KMS-11 (cell line): ENCODE data around the gene TCF7L2.

Experiments
- H2AFZ ChIP-seq: fragments of 200-600 bp; sonication (generic); 2 replicates; pipeline ENCODE4 v1.6.1; 2016; ENCODE audit warnings: antibody characterized with exemption, mixed run types, low read depth
- H3K27ac ChIP-seq: fragments of 200-600 bp; sonication (generic); 2 replicates; pipeline ENCODE4 v1.6.1; 2016; ENCODE audit warnings: mild to moderate bottlenecking, mixed run types
- H3K27me3 ChIP-seq: fragments of 200-600 bp; sonication (generic); 2 replicates; pipeline ENCODE4 v1.6.1; 2017; ENCODE audit warnings: mild to moderate bottlenecking, low read depth, mixed run types, moderate library complexity; ENCODE audit not compliant: insufficient read depth
- H3K36me3 ChIP-seq: fragments of 200-600 bp; sonication (generic); 2 replicates; pipeline ENCODE4 v1.6.1; 2017; ENCODE audit warnings: mild to moderate bottlenecking, mixed run types; ENCODE audit not compliant: insufficient read depth
- H3K4me1 ChIP-seq: fragments of 200-600 bp; sonication (generic); 2 replicates; pipeline ENCODE4 v1.6.1; 2016; ENCODE audit warnings: mild to moderate bottlenecking, low read depth, mixed run types; ENCODE audit not compliant: poor library complexity, severe bottlenecking
- H3K4me2 ChIP-seq: fragments of 200-600 bp; sonication (generic); 2 replicates; pipeline ENCODE4 v1.7.0; 2016; ENCODE audit warnings: mild to moderate bottlenecking, mixed run types
- H3K4me3 ChIP-seq: fragments of 200-600 bp; sonication (generic); IDR thresholded peaks from 2 replicates; pipeline ENCODE4 v1.6.1; 2017; ENCODE audit warnings: low read depth, low read length, mixed read lengths; ENCODE audit not compliant: insufficient read depth
- H3K79me2 ChIP-seq: fragments of 200-600 bp; sonication (generic); 2 replicates; pipeline ENCODE4 v1.6.1; 2016; ENCODE audit warnings: low read depth, mixed run types; ENCODE audit not compliant: insufficient read depth
- H3K9ac ChIP-seq: fragments of 200-600 bp; sonication (generic); 2 replicates; pipeline ENCODE4 v1.6.1; 2016; ENCODE audit warnings: mild to moderate bottlenecking, mixed run types
- H4K20me1 ChIP-seq: fragments of 200-600 bp; sonication (generic); 2 replicates; pipeline ENCODE4 v1.6.1; 2016; ENCODE audit warnings: mild to moderate bottlenecking, mixed run types; ENCODE audit not compliant: insufficient read depth
- CTCF ChIP-seq: fragments of 200-600 bp; sonication (generic); conservative IDR thresholded peaks from 2 replicates; pipeline ENCODE4 v1.6.1; 2017; ENCODE audit warnings: low read depth, mild to moderate bottlenecking, antibody characterized with exemption, low read length, moderate library complexity, mixed read lengths

Gene TCF7L2

GRCh38 chr10:113202011-113202410 lies 252.0 kb downstream of the TCF7L2 start:
- Histone ChIP-seq H3K9ac (no peak overlapping the region), H3K4me1 (no peaks in the 10 kb centered on the region), H3K27ac (no peak overlapping the region), H3K4me2 (no peak overlapping the region), H3K4me3 (no peak overlapping the region), H3K27me3 (no peaks in the 10 kb centered on the region), H4K20me1 (no peaks in the 10 kb centered on the region), H3K36me3 (no peaks in the 10 kb centered on the region), H3K79me2 (no peaks in the 10 kb centered on the region), H2AFZ (no peak overlapping the region)
- TF ChIP-seq CTCF, result no peak

DNA sequence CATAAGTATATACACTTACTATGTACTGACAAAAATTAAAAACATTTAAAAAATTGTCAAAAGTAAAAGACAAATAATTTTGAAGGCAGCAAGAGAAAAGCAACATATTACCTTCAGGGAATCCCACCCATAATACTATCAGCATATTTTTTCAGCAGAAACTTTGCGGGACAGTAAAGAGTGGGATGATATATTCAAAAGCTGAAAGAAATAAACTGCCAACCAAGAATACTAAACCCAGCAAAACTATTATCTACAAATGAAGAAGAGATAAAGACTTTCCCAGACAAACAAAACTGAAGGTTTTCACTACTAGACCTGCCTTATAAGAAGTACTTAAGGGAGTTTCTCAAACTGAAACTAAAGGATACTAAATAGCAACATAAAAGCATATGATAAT lies 257.9 kb downstream of the TCF7L2 start:
- Histone ChIP-seq H3K36me3 (no peaks in the 10 kb centered on the region), H4K20me1 (no peaks in the 10 kb centered on the region), H3K4me1 (no peaks in the 10 kb centered on the region), H3K9ac (no peak overlapping the region), H3K27ac (no peak overlapping the region), H3K27me3 (no peaks in the 10 kb centered on the region), H3K79me2 (no peaks in the 10 kb centered on the region), H3K4me3 (no peak overlapping the region), H3K4me2 (no peak overlapping the region), H2AFZ (no peak overlapping the region)
- no peak for TF ChIP-seq CTCF

- Histone ChIP-seq H3K4me3 (no peak overlapping the region), H3K36me3 (no peaks in the 10 kb centered on the region), H3K4me1 (no peaks in the 10 kb centered on the region), H3K9ac (no peak overlapping the region), H3K79me2 (no peaks in the 10 kb centered on the region), H3K27ac (no peak overlapping the region), H3K27me3 (no peaks in the 10 kb centered on the region), H3K4me2 (no peak overlapping the region), H4K20me1 (no peaks in the 10 kb centered on the region), H2AFZ (no peak overlapping the region)
- TF ChIP-seq CTCF, result no peak
Observed at GRCh38 chr10:113213035-113213434, 263.0 kb downstream of the TCF7L2 start.

DNA sequence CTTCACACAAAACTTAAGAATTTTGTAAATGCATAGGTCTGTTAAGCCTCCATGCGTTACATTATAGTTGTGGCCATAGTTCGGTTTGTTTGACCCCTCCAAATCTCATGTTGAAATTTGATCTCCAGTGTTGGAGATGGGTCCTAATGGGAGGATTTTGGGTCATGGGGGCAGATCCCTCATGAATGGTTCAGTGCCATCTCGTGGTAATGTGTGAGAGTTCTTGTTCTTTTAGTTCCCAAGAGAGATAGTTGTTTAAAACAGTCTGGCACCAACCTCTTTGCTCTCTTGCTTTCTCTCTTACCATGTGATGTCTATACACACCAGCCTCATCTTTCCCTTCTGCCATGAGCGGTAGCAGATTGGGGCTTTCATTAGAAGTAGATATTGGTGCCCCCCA lies 264.3 kb downstream of the TCF7L2 start:
- no peaks in the 10 kb centered on the region for H3K27me3 ChIP-seq
- H3K79me2 ChIP-seq, result no peaks in the 10 kb centered on the region
- no peak for TF ChIP-seq CTCF
- H3K27ac ChIP-seq, result no peak overlapping the region
- no peaks in the 10 kb centered on the region for H3K36me3 ChIP-seq
- H4K20me1 ChIP-seq, result no peaks in the 10 kb centered on the region
- no peak overlapping the region for H2AFZ ChIP-seq
- no peaks in the 10 kb centered on the region for H3K4me1 ChIP-seq
- no peak overlapping the region for H3K4me3 ChIP-seq
- H3K4me2 ChIP-seq, result no peak overlapping the region
- no peak overlapping the region for H3K9ac ChIP-seq

- no peak for TF ChIP-seq CTCF
- no peaks in the 10 kb centered on the region for H3K4me1 ChIP-seq
- H3K27me3 ChIP-seq, result no peaks in the 10 kb centered on the region
- no peak overlapping the region for H3K27ac ChIP-seq
- no peak overlapping the region for H3K4me3 ChIP-seq
- no peaks in the 10 kb centered on the region for H4K20me1 ChIP-seq
- H2AFZ ChIP-seq, result no peak overlapping the region
- no peaks in the 10 kb centered on the region for H3K36me3 ChIP-seq
- H3K9ac ChIP-seq, result no peak overlapping the region
- H3K4me2 ChIP-seq, result no peak overlapping the region
- H3K79me2 ChIP-seq, result no peaks in the 10 kb centered on the region
Observed at GRCh38 chr10:113216102-113216501, 266.1 kb downstream of the TCF7L2 start.
